HG03565 (cell line): Measurements from ENCODE around the gene CYYR1.

Experiments used
- ATAC-seq: cut with Tn5 transposase; IDR thresholded peaks from one replicate; pipeline ENCODE4 v1.9.1; 2021; ENCODE audit warnings: mild to moderate bottlenecking, moderate library complexity; ENCODE audit not compliant: unreplicated experiment

The CYYR1 gene

DNA sequence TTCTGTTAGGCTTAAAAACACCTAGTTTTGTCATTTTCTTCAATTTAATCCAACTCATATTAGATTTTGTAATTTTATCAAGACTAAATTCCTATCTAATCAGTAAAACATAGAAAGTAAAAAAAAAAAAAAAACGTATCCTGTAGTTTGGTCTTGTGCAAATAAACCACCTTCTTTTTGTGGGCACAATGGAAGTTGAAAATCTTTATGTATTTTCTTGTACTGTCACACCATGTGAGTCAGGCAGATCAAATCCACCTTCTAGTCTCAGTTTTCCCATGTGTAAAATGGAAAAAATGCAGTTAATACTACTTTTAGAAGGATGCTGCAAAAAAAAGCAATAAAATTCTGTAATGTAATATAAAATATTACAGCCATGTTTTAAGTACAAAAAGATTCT lies 129.8 kb downstream of the CYYR1 start:
- ATAC-seq, result no peak

DNA sequence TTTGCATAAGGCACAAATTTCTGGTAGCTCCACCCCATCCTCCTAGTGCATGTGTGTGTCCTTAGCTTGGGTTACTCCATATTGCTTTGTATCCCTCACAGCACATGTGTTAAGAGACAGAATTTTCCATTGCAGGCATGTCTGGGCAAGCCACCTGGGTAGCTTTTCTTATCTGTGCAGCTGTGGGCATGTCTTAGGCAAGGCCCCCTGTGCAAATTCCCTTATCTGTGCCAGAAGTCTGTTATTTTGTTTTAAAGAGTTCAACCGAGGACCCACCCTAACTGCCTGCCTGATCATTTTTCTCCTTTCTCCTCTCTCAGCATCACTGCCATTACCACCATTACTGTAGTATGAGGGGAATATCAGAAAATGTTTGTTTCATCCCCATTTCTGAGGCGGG lies 131.9 kb downstream of the CYYR1 start:
- ATAC-seq, result no peak

DNA sequence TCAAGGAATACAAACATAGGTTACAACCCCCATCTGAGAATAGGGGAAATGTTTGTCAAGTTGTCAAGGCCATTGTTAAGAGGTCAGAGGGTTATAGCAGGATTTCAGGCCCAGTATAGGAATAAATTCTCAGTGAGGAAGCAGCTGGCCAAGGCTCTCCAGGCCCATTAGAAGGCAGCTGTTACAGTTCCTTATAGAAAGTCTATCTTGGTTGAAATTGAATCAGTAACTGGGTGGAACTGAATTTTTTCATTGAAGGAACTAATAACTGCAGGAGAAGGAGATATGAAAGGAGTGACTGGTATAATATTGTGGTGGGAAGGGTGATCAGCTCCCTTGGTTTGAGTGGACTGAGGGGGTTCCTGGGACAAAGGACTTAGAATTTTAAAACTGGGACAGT lies 134.1 kb downstream of the CYYR1 start:
- no peak for ATAC-seq

DNA sequence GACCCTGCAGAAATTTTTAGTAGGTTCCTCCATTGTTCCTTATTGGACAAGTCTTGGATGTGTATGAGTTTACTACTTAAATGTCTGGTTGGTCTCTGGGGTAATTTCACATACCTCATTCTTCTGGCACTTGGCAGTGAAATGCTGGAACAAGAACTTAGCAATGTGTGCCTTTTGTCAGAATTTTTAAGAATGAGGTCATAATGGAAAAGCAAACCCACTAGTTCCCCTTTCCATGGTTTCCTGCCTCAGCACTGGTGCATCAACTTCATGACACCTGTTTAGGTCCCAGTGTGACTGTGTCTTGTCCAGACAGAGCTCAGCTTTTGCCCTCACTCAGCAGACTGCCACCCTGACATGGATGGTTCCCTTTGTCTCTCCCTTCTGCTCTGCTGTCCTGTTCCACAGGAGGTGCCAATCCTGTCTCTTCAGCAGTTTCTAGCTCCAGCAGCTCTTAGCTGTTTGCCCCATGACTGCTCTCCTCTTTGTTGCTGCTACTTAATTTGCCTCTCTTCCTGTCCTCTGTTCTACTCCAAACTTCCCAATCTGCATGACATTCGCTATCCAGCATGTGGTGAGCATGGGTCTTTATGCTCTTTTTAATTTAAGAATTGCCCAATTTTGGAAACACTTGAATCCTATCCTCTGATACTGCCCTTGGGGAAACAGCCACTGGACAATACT lies 135.6 kb downstream of the CYYR1 start:
- ATAC-seq, result no peak

DNA sequence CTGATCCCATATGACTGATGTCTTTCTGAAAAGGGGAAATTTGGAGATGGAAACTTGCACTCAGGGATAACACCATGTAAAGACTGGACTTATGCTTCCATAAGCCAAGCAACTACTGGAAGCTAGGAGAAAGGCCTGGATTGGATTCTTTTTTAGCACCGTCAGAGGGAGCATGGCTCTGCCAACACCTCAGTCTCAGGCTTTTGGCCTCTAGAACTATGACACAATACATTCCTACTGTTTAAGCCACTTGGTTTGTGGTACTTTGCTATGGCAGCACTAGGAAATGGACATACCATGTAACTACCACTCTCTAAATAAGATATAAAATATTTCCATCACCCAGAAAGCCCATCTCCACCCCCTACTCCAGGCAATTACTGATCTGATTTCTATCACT lies 139.7 kb downstream of the CYYR1 start:
- ATAC-seq, result no peak

DNA sequence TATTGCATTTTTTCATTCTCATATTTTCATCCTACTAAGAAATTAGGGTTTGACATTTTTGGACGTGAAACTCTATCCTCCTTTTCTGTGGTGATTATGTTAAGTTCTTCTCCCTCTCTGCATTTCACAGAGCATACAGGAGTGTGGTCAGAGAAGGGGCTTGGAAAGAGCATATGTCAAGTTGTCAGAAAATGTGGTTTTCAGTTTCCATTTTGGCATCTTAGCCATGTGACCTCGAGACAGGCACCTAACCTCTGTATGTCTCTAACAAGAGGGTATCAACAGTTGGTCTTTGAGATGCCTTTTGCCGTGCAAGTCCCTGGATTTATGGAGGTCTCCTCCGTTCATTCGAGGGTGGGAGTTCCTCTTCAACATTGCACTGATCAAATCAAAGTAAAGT lies 140.7 kb downstream of the CYYR1 start:
- ATAC-seq, result no peak

DNA sequence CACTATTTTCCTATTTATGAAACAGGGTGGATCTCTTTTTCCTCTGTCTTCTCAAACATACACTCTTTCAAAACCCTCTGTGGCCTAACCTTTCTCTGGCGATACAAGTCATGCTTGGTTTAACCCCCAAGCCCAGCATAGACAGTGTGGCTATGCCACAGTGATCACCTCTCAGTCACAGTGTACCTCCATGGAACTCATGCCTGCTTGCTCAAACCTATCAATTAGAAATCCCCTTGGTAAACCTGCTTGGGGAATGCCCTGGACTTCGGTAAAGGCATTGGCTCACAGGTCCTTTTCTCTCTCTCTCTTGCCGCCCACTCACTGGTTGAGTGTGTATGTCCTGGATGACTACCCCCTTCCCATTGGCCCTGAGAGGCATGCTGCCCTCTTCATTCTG lies 147.5 kb downstream of the CYYR1 start:
- peak; percentile 50 for ATAC-seq

DNA sequence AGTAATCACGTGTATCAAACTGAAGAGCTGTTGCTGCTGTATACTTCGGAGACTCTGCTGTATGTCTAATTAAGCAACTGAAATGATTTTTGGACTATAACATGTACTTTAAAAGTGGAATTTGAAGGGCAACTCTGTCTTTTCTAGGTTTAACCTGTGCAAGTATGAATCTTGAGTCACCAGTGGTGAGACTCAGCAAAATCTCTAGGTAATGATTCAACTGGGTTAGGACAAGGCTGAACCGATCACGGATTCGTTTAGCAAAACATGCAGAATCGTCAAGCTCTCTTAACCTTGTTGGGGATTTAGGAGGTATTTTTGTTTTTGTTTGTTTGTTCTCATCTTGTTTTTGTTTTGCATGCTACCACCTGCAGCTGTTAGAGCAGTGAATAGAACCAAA lies 149.6 kb downstream of the CYYR1 start:
- ATAC-seq, result no peak

DNA sequence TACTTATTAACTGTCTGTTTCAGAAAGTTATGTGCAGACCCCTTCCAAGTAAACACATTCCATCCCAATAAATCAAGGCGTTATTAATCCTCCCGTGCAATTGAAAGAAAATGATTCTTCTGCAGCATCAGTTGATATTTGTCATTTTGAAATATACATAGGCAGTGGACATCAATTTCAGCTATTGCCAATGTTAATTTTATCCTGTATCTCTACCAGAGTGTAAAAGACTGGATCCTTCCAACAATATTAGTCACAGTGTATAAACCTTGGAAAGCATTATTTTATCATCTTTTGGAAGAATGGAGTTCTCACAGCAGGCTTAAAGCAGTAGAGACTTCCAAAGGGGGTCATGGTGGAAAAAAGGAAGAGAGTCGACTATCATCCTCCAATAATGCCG lies 150.4 kb downstream of the CYYR1 start:
- ATAC-seq, result no peak

DNA sequence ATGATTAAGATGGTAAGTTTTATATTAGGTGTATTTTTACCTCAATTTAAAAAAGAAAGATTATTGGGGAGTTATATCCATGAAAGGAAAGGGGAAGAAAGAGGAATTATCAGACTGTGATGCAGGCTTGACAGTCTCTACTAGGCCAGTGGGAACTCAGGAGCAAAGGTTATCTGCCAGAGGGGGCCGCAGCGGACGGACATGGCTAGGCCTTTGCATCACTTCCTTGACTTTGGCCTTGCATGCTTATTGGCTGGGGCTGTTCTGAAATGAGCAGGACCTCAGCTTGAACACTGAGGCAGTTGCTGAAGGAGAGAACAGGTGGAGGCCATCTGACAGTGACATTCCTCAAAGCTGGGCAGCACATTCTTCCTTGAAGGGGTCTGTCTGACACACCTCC lies 150.9 kb downstream of the CYYR1 start:
- ATAC-seq, result no peak

DNA sequence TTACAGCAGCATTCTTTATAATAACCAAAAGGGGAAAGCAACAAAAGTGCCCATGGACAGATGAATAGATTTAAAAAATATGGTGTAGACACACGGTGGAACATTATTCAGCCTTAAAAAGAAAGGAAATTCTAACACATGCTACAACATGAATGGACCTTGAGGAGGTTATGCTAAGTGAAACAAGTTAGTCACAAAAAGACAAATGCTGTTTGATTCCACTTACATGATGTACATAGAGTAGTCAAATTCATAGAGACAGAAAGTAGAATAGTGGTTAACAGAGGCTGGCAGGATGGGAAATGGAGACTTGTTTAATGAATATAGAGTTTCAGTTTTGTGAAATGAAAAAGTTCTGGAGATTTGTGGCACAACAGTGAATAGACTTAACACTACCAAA lies 151.4 kb downstream of the CYYR1 start:
- no peak for ATAC-seq
